Measurements from ENCODE around the gene DCP2. TPM values are rescaled to one million over a fixed set of nuclear protein-coding genes. Genes with fewer than 3 reads are reported as not detected.

The DCP2 gene
- total and polyA plus RNA-seq, 7 donors = 5.5 to 26.8 (median 18.1) TPM

DNA sequence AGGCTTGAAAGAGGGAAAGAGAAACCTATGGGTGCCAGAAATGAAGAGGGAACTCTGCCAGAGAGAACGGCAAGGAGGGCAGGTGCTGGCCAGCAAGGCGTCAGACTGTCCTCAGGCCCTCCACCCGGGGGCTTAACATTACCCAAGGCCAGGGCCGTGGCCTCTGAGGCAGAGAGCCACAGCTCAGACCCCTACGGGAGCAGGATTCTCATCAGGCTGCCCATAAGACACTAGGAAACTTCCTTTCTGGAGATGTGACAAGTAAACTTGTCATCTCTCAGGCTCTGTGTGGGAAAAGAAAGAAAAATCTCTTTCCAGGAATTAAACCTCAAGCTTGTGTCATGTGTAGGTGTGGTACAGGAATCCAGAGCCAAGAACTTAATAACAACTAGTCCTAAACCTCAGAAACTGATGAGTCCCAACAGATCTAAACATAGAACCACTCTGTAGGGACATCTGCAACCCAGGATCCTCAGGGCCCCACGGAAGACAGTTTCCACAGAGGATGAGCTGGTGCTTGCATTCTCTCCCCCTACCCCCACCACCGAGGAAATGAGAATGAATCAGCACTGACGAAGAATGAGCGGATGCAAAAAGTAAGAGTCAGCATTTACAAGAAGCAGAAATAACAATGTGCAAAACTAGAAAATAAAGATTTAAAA lies 74.3 kb downstream of the DCP2 start:
- WGBS, 2 donors = 68 to 70% methylated on average over 9 of the region's 9 CpGs
- peak overlapping the region in 1 of 4 donors; percentile 43 for H3K27ac ChIP-seq
- H3K4me3 ChIP-seq = no peak overlapping the region
- H3K4me1 ChIP-seq = peaks cover 0 to 5% (median 0%) of the 10 kb centered on the region in 4 donors
- intact Hi-C loops (cut with DNase I) = no loop called here
- H3K36me3 ChIP-seq = peaks cover 0 to 13% (median 0%) of the 10 kb centered on the region in 4 donors
- H3K27me3 ChIP-seq = no peaks in the 10 kb centered on the region
- DNase-seq = no peak
- H3K9me3 ChIP-seq = no peaks in the 10 kb centered on the region
- TF ChIP-seq, protein P1, sequence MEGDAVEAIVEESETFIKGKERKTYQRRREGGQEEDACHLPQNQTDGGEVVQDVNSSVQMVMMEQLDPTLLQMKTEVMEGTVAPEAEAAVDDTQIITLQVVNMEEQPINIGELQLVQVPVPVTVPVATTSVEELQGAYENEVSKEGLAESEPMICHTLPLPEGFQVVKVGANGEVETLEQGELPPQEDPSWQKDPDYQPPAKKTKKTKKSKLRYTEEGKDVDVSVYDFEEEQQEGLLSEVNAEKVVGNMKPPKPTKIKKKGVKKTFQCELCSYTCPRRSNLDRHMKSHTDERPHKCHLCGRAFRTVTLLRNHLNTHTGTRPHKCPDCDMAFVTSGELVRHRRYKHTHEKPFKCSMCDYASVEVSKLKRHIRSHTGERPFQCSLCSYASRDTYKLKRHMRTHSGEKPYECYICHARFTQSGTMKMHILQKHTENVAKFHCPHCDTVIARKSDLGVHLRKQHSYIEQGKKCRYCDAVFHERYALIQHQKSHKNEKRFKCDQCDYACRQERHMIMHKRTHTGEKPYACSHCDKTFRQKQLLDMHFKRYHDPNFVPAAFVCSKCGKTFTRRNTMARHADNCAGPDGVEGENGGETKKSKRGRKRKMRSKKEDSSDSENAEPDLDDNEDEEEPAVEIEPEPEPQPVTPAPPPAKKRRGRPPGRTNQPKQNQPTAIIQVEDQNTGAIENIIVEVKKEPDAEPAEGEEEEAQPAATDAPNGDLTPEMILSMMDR (IDR thresholded peaks at IDR 0.05) = no peak
- TF ChIP-seq POLR2A (IDR thresholded peaks at IDR 0.05) (no peak), EP300 (IDR thresholded peaks at IDR 0.05) (no peak), POLR2AphosphoS5 (IDR thresholded peaks at IDR 0.05) (no peak)

DNA sequence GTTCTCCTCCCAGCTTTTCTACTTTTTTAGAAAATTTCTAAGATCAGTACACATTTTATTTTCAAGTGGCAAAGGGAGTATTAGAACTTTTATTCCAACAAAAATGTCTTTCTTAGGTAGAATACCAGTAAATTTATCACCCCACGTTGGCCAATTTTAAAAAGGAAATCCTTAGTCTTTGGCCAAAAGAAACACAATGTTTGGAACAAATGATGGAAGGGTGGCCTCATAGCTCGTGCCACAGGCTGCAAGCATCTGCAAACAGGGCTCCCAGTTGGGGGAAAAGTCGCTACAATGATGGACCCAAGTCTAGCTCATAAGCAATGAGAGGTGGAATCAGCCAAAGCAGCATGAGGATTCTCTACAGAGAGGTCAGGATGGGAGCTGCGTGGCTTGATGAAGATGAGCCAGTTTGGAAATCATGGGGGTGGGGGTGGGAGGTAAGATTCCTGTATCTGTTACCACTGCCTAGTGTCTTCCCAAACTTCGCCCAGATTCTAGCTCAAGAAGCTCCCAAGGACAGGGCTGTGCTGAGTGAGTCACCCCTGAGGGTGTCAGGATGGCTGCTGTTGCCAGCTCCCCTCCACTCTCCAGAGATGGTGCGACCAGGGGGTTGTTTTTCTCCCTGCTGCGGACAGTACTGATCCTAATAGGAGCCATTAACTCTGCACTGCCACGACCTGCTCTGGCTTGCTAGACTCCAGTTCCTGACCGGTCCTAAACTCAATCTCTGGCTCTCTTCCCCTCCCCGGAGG lies 75.6 kb downstream of the DCP2 start:
- intact Hi-C loops (cut with DNase I) = no loop called here
- Histone ChIP-seq H3K27ac (no peak overlapping the region), H3K9me3 (no peaks in the 10 kb centered on the region), H3K4me3 (no peak overlapping the region), H3K27me3 (no peaks in the 10 kb centered on the region), H3K4me1 (peaks cover 0 to 5% (median 0%) of the 10 kb centered on the region in 4 donors), H3K36me3 (peaks cover 0 to 13% (median 0%) of the 10 kb centered on the region in 4 donors)
- TF ChIP-seq, protein P1 (IDR thresholded peaks at IDR 0.05) = no peak
- no peak for TF ChIP-seq EP300 (IDR thresholded peaks at IDR 0.05)
- TF ChIP-seq POLR2AphosphoS5 (IDR thresholded peaks at IDR 0.05) = no peak
- no peak for TF ChIP-seq POLR2A (IDR thresholded peaks at IDR 0.05)
- 85 to 86% methylated on average over 10 of the region's 10 CpGs for WGBS, 2 donors
- DNase-seq = no peak

- intact Hi-C loops (cut with DNase I) = no loop called here
- no peaks in the 10 kb centered on the region for H3K9me3 ChIP-seq
- TF ChIP-seq, protein P1 (IDR thresholded peaks at IDR 0.05) = no peak
- TF ChIP-seq POLR2A (IDR thresholded peaks at IDR 0.05) (no peak), POLR2AphosphoS5 (IDR thresholded peaks at IDR 0.05) (no peak), EP300 (IDR thresholded peaks at IDR 0.05) (no peak)
- H3K36me3 ChIP-seq = peaks cover 0 to 13% (median 0%) of the 10 kb centered on the region in 4 donors
- 93 to 95% methylated on average over 9 of the region's 9 CpGs for WGBS, 2 donors
- H3K4me3 ChIP-seq = no peak overlapping the region
- DNase-seq = no peak
- no peak overlapping the region for H3K27ac ChIP-seq
- H3K4me1 ChIP-seq = peaks cover 0 to 5% (median 0%) of the 10 kb centered on the region in 4 donors
- H3K27me3 ChIP-seq = no peaks in the 10 kb centered on the region
These were observed 77.0 kb downstream of the DCP2 start for GRCh38 chr5:113053511-113053995.

GRCh38 chr5:113054899-113055298 lies 78.3 kb downstream of the DCP2 start:
- Histone ChIP-seq H3K27me3 (no peaks in the 10 kb centered on the region), H3K9me3 (no peaks in the 10 kb centered on the region), H3K27ac (no peak overlapping the region), H3K4me1 (peaks cover 0 to 5% (median 0%) of the 10 kb centered on the region in 4 donors), H3K36me3 (peaks cover 0 to 10% (median 0%) of the 10 kb centered on the region in 4 donors), H3K4me3 (no peak overlapping the region)
- no peak for DNase-seq
- intact Hi-C loops (cut with DNase I) = no loop called here
- TF ChIP-seq, protein P1 (IDR thresholded peaks at IDR 0.05) = no peak
- TF ChIP-seq EP300 (IDR thresholded peaks at IDR 0.05) = no peak
- TF ChIP-seq POLR2A (IDR thresholded peaks at IDR 0.05) = no peak
- no peak for TF ChIP-seq POLR2AphosphoS5 (IDR thresholded peaks at IDR 0.05)
- WGBS, 2 donors = 94 to 97% methylated on average over 11 of the region's 11 CpGs
